Stomach smooth muscle (tissue), 2 donors: ENCODE data around the gene GPR75.
A peak's percentile ranks its signal among the peaks of the same experiment; 100 is the strongest.

ENCODE experiments used
- H3K27ac ChIP-seq: one replicate; pipeline ENCODE4 v1.7.0; 2013; ENCODE audit warnings: mild to moderate bottlenecking, low read length, inconsistent platforms
- H3K27me3 ChIP-seq, 2 donors: one replicate each; pipeline ENCODE4 v1.7.0; 2013; ENCODE audit warnings: low read length in 2 of 2; ENCODE audit not compliant: insufficient read depth in 2 of 2, control insufficient read depth in 1 of 2
- H3K36me3 ChIP-seq, 2 donors: one replicate each; pipeline ENCODE4 v1.7.0; 2013; ENCODE audit warnings: low read length in 2 of 2; ENCODE audit not compliant: control insufficient read depth in 2 of 2, insufficient read depth in 2 of 2
- H3K4me1 ChIP-seq: one replicate; pipeline ENCODE4 v1.7.0; 2013; ENCODE audit warnings: low read length; ENCODE audit not compliant: control insufficient read depth, insufficient read depth
- H3K4me3 ChIP-seq, 2 donors: one replicate each; pipeline ENCODE4 v1.7.0; 2013; ENCODE audit warnings: low read length in 2 of 2
- H3K9ac ChIP-seq, 2 donors: one replicate each; pipeline ENCODE4 v1.7.0; 2013; ENCODE audit warnings: low read length in 2 of 2, mild to moderate bottlenecking in 1 of 2
- H3K9me3 ChIP-seq, 2 donors: one replicate each; pipeline ENCODE4 v1.7.0; 2013; ENCODE audit warnings: low read length in 2 of 2; ENCODE audit not compliant: control insufficient read depth in 2 of 2
- donor health status: healthy.
- donor health status: Pancreatic carcinoma.

Gene GPR75

DNA sequence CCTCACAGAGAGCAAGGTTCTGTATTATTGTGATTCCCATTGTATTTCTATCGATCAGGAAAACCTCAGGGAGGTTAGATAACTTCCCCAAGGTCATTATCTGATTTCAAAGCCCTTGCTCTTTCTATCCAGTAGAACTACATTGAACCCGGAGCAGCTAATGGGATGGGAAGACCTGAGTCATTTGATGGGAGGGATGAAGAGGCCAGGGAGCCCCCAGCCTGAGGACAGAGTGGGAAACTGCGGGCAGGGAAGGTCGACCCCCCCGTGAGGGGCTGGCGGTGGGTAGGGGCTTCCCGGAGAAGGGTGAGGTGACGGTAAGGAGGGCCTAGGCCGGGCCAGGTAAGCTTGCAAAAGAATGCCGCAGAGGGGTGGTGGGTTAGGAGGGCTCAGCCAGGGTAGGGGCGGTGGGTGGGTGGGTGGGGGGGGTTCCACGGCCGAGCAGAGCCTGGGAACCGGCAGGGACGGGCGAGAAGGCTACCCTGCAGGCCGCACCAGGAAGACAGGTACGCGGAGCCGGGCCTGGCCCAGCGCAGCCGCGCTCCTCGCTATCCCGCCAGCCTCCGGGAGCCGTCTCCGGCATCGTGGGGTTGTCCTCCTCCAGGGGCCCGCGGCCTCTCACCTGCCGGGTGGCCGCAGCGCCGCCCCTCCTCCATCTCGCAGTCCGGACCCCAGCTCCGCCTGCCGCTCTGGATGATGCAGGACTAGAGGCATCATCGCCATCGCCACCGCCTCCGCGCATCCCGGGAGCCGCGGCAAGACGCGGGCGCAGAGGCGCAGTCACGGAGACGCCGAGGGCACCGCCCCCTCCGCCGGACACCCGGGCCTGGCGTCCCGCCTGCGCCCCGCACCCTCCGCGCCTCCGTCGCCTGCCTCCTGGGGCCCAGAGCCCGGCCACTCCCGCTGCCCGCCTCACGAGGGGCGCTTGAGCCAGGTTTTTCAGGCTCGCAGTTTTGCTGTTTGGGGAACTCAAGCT lies at the start of gene GPR75:
TSS of gene GPR75 (minus strand) at position 762 of the 976 bp plus-strand sequence. CDS start 5,211 bp downstream, outside the sequence.
- no peaks in the 10 kb centered on the region for H3K4me1 ChIP-seq
- H3K9ac ChIP-seq = no peak within 1 kb of the TSS
- no peaks in the 10 kb centered on the region for H3K27me3 ChIP-seq
- H3K4me3 ChIP-seq = peak within 1 kb of the TSS in 1 of 2 donors; percentile 67
- no peak within 1 kb of the TSS for H3K27ac ChIP-seq
- peaks cover 0 to 2% of the 10 kb centered on the region in 2 donors for H3K36me3 ChIP-seq
- H3K9me3 ChIP-seq = no peaks in the 10 kb centered on the region

DNA sequence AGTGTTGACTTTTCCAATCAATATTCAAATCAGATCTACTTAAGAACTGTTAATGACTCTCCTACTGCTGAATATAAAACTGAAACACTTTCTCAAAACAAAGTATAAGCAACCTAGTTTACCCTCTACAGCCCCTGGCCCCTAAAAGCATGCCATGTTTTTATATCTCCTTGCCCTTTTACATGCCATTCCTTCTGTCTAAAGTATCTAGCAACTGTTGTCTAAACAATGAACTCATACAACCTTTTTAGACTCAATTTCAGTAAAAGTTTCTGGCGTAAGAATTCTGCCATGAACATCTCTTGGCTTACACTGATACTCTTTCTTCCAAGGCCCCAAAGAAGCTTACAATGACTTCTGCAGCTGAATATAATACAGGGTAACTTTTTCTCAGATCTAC lies 47.8 kb upstream of the GPR75 start:
- H3K4me1 ChIP-seq = no peaks in the 10 kb centered on the region
- no peak overlapping the region for H3K27ac ChIP-seq
- H3K27me3 ChIP-seq = no peaks in the 10 kb centered on the region
- no peak overlapping the region for H3K9ac ChIP-seq
- H3K36me3 ChIP-seq = peaks cover 21 to 33% of the 10 kb centered on the region in 2 donors
- no peak overlapping the region for H3K4me3 ChIP-seq
- no peaks in the 10 kb centered on the region for H3K9me3 ChIP-seq

DNA sequence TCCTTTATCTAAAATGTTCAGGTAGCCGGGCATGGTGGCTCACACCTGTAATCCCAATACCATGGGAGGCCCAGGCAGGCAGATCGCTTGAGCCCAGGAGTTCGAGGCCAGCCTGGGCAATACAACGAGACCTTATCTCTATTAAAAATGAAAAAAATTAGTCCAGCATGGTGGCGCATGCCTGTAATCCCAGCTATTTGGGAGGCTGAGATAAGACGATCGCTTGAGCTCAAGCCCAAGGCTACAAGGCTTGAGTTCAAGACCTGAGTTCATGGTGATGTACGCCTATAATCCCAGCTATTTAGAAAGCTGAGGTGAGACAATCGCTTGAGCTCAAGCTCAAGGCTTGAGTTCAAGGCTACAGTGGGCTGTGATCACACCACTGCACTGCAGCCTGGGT lies 45.6 kb upstream of the GPR75 start:
- peaks cover 28 to 45% of the 10 kb centered on the region in 2 donors for H3K36me3 ChIP-seq
- no peaks in the 10 kb centered on the region for H3K27me3 ChIP-seq
- H3K27ac ChIP-seq = no peak overlapping the region

DNA sequence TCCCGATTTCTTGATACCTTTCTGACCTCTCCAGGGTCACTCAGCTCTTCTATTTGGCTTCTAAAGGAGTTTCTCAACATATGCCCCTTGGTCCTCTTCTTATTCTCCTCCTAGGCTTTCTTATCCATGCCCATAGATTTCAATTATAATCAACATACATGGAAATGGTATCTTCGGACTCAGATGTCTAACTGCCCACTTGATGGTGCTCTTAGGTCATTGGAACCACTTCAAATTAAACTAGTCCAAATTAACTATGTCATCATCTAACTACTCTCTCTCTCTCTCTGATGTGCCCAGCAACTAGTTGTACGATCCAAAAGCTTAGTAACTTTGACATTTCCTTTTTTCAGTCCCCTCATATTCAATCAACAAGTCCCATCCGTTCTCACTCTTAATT lies 43.2 kb upstream of the GPR75 start:
- Histone ChIP-seq H3K4me3 (no peak overlapping the region), H3K27me3 (no peaks in the 10 kb centered on the region), H3K4me1 (no peaks in the 10 kb centered on the region), H3K27ac (no peak overlapping the region), H3K9me3 (no peaks in the 10 kb centered on the region), H3K36me3 (peaks cover 33 to 55% of the 10 kb centered on the region in 2 donors), H3K9ac (no peak overlapping the region)

More for the DNA sequence above, 45.6 kb upstream of the GPR75 start:
- Histone ChIP-seq H3K4me3 (no peak overlapping the region), H3K9me3 (no peaks in the 10 kb centered on the region), H3K9ac (no peak overlapping the region), H3K4me1 (no peaks in the 10 kb centered on the region)

DNA sequence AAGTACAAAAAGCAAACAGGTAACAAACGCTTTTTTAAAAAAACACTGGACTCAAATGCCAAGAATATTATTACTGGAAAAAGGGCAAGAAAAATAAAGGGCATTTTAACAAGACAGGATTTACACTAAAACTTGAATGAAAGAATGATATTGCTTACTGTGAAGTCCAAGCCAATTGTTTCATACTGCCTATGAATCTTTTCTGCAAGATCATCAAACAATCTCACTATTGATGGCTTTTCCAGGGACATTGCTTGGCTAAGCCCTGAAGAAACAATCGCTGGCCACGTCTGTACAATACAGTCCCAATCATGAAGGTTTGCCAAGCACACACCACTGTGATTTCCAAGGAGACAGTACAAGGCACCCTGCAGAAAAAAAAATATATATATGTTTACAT lies 41.4 kb upstream of the GPR75 start:
- H3K36me3 ChIP-seq = peaks cover 37 to 57% of the 10 kb centered on the region in 2 donors
- no peak overlapping the region for H3K9ac ChIP-seq
- H3K4me1 ChIP-seq = no peaks in the 10 kb centered on the region
- H3K4me3 ChIP-seq = no peak overlapping the region
- H3K27ac ChIP-seq = no peak overlapping the region
- H3K27me3 ChIP-seq = no peaks in the 10 kb centered on the region
- no peaks in the 10 kb centered on the region for H3K9me3 ChIP-seq

DNA sequence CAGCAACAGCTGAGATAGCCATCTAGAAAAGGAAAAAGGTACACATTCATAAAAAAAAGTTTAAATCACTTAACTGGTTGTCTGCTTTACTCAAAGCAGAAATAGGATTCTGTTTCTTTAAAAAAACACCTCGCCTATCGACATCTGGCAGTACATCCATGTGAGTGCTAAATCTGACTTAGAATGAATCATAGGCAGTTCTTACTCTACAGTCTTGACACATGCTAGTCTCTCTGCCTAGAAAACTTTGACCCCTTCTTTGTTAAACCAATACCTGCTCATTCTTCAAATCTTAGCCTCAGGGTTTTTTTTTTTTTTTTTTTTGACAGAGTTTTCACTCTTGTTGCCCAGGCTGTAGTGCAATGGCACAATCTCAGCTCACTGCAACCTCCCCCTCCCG lies 37.1 kb upstream of the GPR75 start:
- Histone ChIP-seq H3K4me3 (no peak overlapping the region), H3K4me1 (no peaks in the 10 kb centered on the region), H3K27ac (no peak overlapping the region), H3K9me3 (no peaks in the 10 kb centered on the region), H3K27me3 (no peaks in the 10 kb centered on the region), H3K9ac (no peak overlapping the region), H3K36me3 (peaks cover 44 to 60% of the 10 kb centered on the region in 2 donors)

DNA sequence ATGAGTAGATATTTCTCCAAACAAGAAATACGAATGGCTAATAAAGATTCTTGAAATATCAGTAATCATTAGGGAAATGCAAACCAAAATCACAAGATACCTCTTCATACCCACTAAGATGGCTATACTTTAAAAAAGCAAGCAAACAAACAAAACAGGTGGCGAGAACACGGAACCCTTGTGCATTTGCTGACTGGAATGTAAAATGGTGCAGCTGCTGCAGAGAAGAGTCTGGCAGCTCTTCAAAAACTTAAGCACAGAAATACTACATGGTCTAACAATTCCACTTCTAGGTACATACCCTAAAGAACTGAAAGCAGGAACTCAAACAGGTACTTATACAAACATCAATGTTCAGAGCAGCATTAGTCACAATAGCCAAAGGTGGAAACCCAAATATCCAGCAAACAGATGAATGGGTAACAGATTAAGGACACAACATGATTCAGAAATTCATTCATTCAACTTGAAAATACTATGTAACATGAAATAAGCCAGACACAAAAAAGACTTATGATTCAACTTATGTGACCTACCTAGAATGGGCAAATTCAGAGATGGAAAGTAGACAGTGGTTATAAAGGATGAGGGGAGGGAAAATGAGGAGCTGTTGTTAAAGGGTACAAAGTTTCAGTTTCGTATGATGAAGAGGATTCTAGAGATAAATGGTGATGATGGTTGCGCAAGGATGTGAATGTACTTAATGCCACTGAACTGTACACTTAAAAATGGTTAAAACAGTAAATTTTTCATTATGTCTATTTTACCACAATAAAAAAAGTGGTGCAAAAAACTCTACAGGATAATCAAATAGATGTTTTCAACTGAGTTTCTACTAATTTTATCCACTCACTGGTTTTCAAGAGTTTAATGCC lies 26.9 kb upstream of the GPR75 start:
- Histone ChIP-seq H3K27ac (no peak overlapping the region), H3K9me3 (no peaks in the 10 kb centered on the region), H3K4me1 (no peaks in the 10 kb centered on the region), H3K9ac (no peak overlapping the region), H3K27me3 (no peaks in the 10 kb centered on the region), H3K36me3 (peaks cover 29 to 52% of the 10 kb centered on the region in 2 donors), H3K4me3 (no peak overlapping the region)

DNA sequence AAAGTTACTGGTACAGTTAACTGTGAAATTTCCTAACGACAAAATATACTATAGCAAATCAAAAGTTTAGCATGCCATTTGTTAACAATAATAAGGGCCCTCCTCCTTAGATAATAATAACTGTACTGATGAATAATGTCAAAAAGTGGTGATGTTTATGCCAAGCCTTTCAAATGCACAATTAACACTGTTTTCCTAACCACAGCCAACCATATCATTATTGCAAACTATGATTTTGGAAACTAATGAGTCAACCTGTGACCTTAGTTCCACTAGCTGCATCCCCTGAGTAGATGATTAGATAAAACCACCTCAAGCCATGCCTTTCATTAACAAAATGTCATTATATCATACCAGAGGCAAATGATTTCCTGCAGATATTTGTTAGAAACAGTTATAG lies 25.1 kb upstream of the GPR75 start:
- H3K36me3 ChIP-seq = peaks cover 23 to 43% of the 10 kb centered on the region in 2 donors
- no peaks in the 10 kb centered on the region for H3K9me3 ChIP-seq
- no peak overlapping the region for H3K9ac ChIP-seq

DNA sequence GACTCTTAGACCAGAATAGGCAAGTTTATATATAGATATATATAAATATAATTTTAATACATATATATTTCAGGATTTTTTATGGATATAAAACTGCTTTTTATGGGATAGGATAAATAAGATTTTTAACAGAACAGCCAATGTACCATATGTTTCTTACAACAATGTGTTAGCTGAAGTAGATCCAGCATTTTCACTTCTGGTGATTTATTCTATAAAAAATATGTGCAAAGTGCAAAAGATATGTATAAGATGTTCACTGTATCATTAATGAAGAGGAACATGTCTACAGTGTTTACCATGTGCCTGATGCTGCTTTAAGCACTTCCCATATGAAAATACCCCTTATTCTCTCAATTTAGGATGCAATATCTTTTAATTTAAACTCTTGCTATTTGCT lies 22.2 kb upstream of the GPR75 start:
- Histone ChIP-seq H3K4me3 (no peak overlapping the region), H3K4me1 (no peaks in the 10 kb centered on the region), H3K36me3 (peaks cover 16 to 38% of the 10 kb centered on the region in 2 donors), H3K9ac (no peak overlapping the region), H3K27me3 (no peaks in the 10 kb centered on the region), H3K9me3 (no peaks in the 10 kb centered on the region), H3K27ac (no peak overlapping the region)

More for the DNA sequence above, 25.1 kb upstream of the GPR75 start:
- no peaks in the 10 kb centered on the region for H3K4me1 ChIP-seq
- H3K27me3 ChIP-seq = no peaks in the 10 kb centered on the region
- H3K27ac ChIP-seq = no peak overlapping the region
- H3K4me3 ChIP-seq = no peak overlapping the region

DNA sequence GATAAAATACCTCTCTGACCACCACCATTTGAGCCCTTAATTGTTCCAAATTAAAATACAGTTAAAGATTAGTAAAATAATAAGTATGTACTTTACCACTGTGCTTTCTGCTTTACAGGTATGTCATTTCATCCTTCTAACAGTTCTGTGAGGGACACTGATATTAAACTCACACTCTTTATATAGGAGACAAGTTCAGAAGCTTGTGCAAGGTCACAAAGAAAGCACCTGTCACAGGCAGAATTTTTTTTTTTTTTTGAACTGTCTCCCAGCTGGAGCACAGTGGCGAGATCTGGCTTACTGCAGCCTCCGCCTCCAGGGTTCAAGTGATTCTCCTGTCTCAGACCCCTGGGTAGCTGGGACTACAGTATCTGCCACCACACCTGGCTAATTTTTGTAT lies 21.6 kb upstream of the GPR75 start:
- Histone ChIP-seq H3K9me3 (no peaks in the 10 kb centered on the region), H3K9ac (no peak overlapping the region), H3K27ac (no peak overlapping the region), H3K36me3 (peaks cover 14 to 32% of the 10 kb centered on the region in 2 donors), H3K4me3 (no peak overlapping the region), H3K4me1 (no peaks in the 10 kb centered on the region), H3K27me3 (no peaks in the 10 kb centered on the region)
